ENCODE results near the gene YBX3. TPM values are rescaled to one million over a fixed set of nuclear protein-coding genes. Genes with fewer than 3 reads are reported as not detected.
A peak's percentile ranks its signal among the peaks of the same experiment; 100 is the strongest.

The YBX3 gene
- total and polyA plus RNA-seq, 5 donors from 2014 or later = 2.3 to 12.2 (median 3.5) TPM

GRCh38 chr12:10715491-10715890 lies 7.6 kb downstream of the YBX3 start:
- Histone ChIP-seq H3K9me3 (ENCODE audit: control insufficient read depth in 2 of 2, low read length in 2 of 2) (no peaks in the 10 kb centered on the region), H3K27me3 (ENCODE audit: control insufficient read depth, insufficient read depth, low read length) (peaks cover 13% of the 10 kb centered on the region), H3K27ac (ENCODE audit: insufficient read depth, low read length, poor library complexity, severe bottlenecking) (no peak overlapping the region), H3K4me3 (ENCODE audit: low read depth, low read length) (no peak overlapping the region), H3K4me1 (ENCODE audit: control insufficient read depth, insufficient read depth, low read length, poor library complexity, severe bottlenecking) (no peaks in the 10 kb centered on the region), H3K36me3 (ENCODE audit: control insufficient read depth, insufficient read depth, low read length) (no peaks in the 10 kb centered on the region)
- H3K4me1 Mint-ChIP-seq = peaks cover 0 to 13% (median 6%) of the 10 kb centered on the region in 4 donors
- H3K4me3 Mint-ChIP-seq = peak overlapping the region in 2 of 4 donors; percentile 39 to 53
- ATAC-seq (ENCODE audit: low read depth in 2 of 2) (no peak), DNase-seq (peak in 1 of 3 donors; percentile 35)
- peaks cover 48% of the 10 kb centered on the region for H3K27me3 Mint-ChIP-seq
- peaks cover 0 to 1% (median 0%) of the 10 kb centered on the region in 7 donors for H3K9me3 Mint-ChIP-seq
- H3K27ac Mint-ChIP-seq = no peak overlapping the region
- H3K36me3 Mint-ChIP-seq = no peaks in the 10 kb centered on the region

DNA sequence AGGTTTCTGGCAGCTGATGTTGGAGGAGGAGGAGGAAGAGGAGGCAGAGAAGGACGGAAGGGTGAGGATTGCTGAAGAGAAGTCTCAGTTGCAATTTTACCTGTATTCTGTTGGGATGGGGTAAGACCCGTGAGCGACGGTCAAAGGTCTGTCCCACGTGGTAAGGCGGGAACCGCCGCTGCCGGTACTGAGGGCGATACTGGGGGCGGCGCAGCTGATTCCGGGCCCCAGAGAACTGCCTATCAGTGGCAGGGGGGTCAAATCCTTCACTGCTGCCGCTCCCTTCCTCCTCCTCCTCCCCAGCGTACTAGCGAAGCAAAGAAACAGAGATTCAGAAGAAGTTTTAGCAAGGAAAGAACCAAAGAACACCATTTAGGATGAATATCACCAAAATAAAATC lies 13.3 kb downstream of the YBX3 start:
- no peak overlapping the region for H3K27ac Mint-ChIP-seq
- H3K27me3 Mint-ChIP-seq = peaks cover 25% of the 10 kb centered on the region
- peaks cover 0 to 3% (median 0%) of the 10 kb centered on the region in 7 donors for H3K9me3 Mint-ChIP-seq
- no peaks in the 10 kb centered on the region for H3K36me3 Mint-ChIP-seq
- H3K27ac ChIP-seq (ENCODE audit: insufficient read depth, low read length, poor library complexity, severe bottlenecking) = no peak overlapping the region
- H3K4me1 ChIP-seq (ENCODE audit: control insufficient read depth, insufficient read depth, low read length, poor library complexity, severe bottlenecking) = no peaks in the 10 kb centered on the region
- no peaks in the 10 kb centered on the region for H3K36me3 ChIP-seq (ENCODE audit: control insufficient read depth, insufficient read depth, low read length)
- H3K4me3 Mint-ChIP-seq = no peak overlapping the region
- no peak overlapping the region for H3K4me3 ChIP-seq (ENCODE audit: low read depth, low read length)
- ATAC-seq (ENCODE audit: low read depth in 2 of 2) (no peak), DNase-seq (no peak)
- peaks cover 2% of the 10 kb centered on the region for H3K27me3 ChIP-seq (ENCODE audit: control insufficient read depth, insufficient read depth, low read length)
- H3K4me1 Mint-ChIP-seq = peaks cover 0 to under 1% (median 0%) of the 10 kb centered on the region in 4 donors
- no peaks in the 10 kb centered on the region for H3K9me3 ChIP-seq (ENCODE audit: control insufficient read depth in 2 of 2, low read length in 2 of 2)

- Mint-ChIP-seq H3K4me3 (no peak overlapping the region), H3K36me3 (no peaks in the 10 kb centered on the region), H3K27me3 (peaks cover 21% of the 10 kb centered on the region), H3K9me3 (peaks cover 0 to 3% (median 0%) of the 10 kb centered on the region in 7 donors), H3K4me1 (peaks cover 0 to 5% (median 0%) of the 10 kb centered on the region in 4 donors), H3K27ac (no peak overlapping the region)
- Histone ChIP-seq H3K4me1 (ENCODE audit: control insufficient read depth, insufficient read depth, low read length, poor library complexity, severe bottlenecking) (no peaks in the 10 kb centered on the region), H3K4me3 (ENCODE audit: low read depth, low read length) (no peak overlapping the region), H3K27ac (ENCODE audit: insufficient read depth, low read length, poor library complexity, severe bottlenecking) (no peak overlapping the region), H3K27me3 (ENCODE audit: control insufficient read depth, insufficient read depth, low read length) (peaks cover 2% of the 10 kb centered on the region), H3K9me3 (ENCODE audit: control insufficient read depth in 2 of 2, low read length in 2 of 2) (no peaks in the 10 kb centered on the region), H3K36me3 (ENCODE audit: control insufficient read depth, insufficient read depth, low read length) (no peaks in the 10 kb centered on the region)
- no peak for ATAC-seq (ENCODE audit: low read depth in 2 of 2)
- no peak for DNase-seq
Measured at GRCh38 chr12:10708862-10709261, 14.3 kb downstream of the YBX3 start.

DNA sequence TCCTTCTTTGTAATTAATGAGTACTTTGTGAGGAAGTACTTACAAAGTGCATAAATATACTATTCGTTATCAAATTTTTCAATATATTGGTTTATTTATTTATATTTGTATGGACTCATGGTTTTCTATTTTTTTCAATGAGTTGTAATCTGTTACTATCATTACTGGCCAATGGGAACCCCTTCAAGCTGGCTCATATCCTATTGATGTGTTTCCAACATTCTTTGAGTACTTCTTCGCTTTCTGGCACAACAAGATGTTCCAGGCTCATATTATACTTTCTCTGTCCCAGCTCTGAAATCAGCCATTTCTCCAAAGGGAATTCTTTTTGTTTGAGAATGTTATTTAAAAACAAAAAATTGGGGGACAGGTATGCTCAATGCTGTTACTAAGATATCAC lies 17.5 kb downstream of the YBX3 start:
- H3K27ac ChIP-seq (ENCODE audit: insufficient read depth, low read length, poor library complexity, severe bottlenecking) = no peak overlapping the region
- DNase-seq (no peak), ATAC-seq (ENCODE audit: low read depth in 2 of 2) (no peak)
- no peaks in the 10 kb centered on the region for H3K9me3 ChIP-seq (ENCODE audit: control insufficient read depth in 2 of 2, low read length in 2 of 2)
- no peaks in the 10 kb centered on the region for H3K36me3 Mint-ChIP-seq
- H3K4me3 Mint-ChIP-seq = no peak overlapping the region
- H3K27me3 Mint-ChIP-seq = peaks cover 15% of the 10 kb centered on the region
- peaks cover 5 to 13% (median 8%) of the 10 kb centered on the region in 4 donors for H3K4me1 Mint-ChIP-seq
- H3K4me1 ChIP-seq (ENCODE audit: control insufficient read depth, insufficient read depth, low read length, poor library complexity, severe bottlenecking) = no peaks in the 10 kb centered on the region
- no peak overlapping the region for H3K27ac Mint-ChIP-seq
- no peaks in the 10 kb centered on the region for H3K27me3 ChIP-seq (ENCODE audit: control insufficient read depth, insufficient read depth, low read length)
- H3K4me3 ChIP-seq (ENCODE audit: low read depth, low read length) = no peak overlapping the region
- no peaks in the 10 kb centered on the region for H3K36me3 ChIP-seq (ENCODE audit: control insufficient read depth, insufficient read depth, low read length)
- H3K9me3 Mint-ChIP-seq = peaks cover 0 to 3% (median 0%) of the 10 kb centered on the region in 7 donors

GRCh38 chr12:10701843-10702242 lies 21.3 kb downstream of the YBX3 start:
- ATAC-seq (ENCODE audit: low read depth in 2 of 2) = no peak
- Histone ChIP-seq H3K27ac (ENCODE audit: insufficient read depth, low read length, poor library complexity, severe bottlenecking) (no peak overlapping the region), H3K9me3 (ENCODE audit: control insufficient read depth in 2 of 2, low read length in 2 of 2) (no peaks in the 10 kb centered on the region), H3K4me3 (ENCODE audit: low read depth, low read length) (no peak overlapping the region), H3K4me1 (ENCODE audit: control insufficient read depth, insufficient read depth, low read length, poor library complexity, severe bottlenecking) (no peaks in the 10 kb centered on the region), H3K36me3 (ENCODE audit: control insufficient read depth, insufficient read depth, low read length) (no peaks in the 10 kb centered on the region), H3K27me3 (ENCODE audit: control insufficient read depth, insufficient read depth, low read length) (no peaks in the 10 kb centered on the region)
- Mint-ChIP-seq H3K9me3 (no peaks in the 10 kb centered on the region), H3K36me3 (no peaks in the 10 kb centered on the region), H3K27me3 (no peaks in the 10 kb centered on the region), H3K4me1 (peaks cover 5 to 15% (median 9%) of the 10 kb centered on the region in 4 donors), H3K27ac (peak overlapping the region in 2 of 3 donors; percentile 56 to 62), H3K4me3 (no peak overlapping the region)
- DNase-seq = no peak

GRCh38 chr12:10701131-10701681 lies 21.9 kb downstream of the YBX3 start:
- Histone ChIP-seq H3K9me3 (ENCODE audit: control insufficient read depth in 2 of 2, low read length in 2 of 2) (no peaks in the 10 kb centered on the region), H3K36me3 (ENCODE audit: control insufficient read depth, insufficient read depth, low read length) (no peaks in the 10 kb centered on the region), H3K27ac (ENCODE audit: insufficient read depth, low read length, poor library complexity, severe bottlenecking) (no peak overlapping the region), H3K27me3 (ENCODE audit: control insufficient read depth, insufficient read depth, low read length) (no peaks in the 10 kb centered on the region), H3K4me1 (ENCODE audit: control insufficient read depth, insufficient read depth, low read length, poor library complexity, severe bottlenecking) (no peaks in the 10 kb centered on the region), H3K4me3 (ENCODE audit: low read depth, low read length) (peak overlapping the region; percentile 33)
- Mint-ChIP-seq H3K27me3 (no peaks in the 10 kb centered on the region), H3K27ac (peak overlapping the region; percentile 56 to 79 (median 62)), H3K4me3 (peak overlapping the region in 3 of 4 donors; percentile 38 to 70 (median 66)), H3K36me3 (no peaks in the 10 kb centered on the region), H3K9me3 (peaks cover 0 to 2% (median 0%) of the 10 kb centered on the region in 7 donors), H3K4me1 (peaks cover 5 to 15% (median 9%) of the 10 kb centered on the region in 4 donors)
- no peak for ATAC-seq (ENCODE audit: low read depth in 2 of 2)
- DNase-seq = peak in 1 of 3 donors; percentile 53

DNA sequence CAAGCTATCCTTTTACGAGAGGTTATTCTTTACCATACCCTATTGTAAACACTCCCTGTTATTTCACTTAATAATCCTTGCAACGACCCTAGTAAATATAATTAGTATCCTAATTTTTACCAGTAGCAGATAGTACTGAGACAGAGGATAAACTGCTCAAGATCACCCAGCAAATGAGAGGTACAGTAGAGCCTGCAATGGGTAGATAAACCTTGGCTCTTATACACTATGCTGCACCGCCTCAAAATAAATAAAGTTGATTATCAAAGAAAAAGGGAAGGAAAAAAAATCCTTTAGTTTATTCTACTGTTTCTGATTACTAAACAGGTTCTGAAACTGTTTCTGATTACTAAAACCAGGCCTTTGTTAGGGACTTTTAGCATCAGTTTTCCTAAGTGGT lies 22.5 kb downstream of the YBX3 start:
- Mint-ChIP-seq H3K4me1 (peaks cover 5 to 15% (median 9%) of the 10 kb centered on the region in 4 donors), H3K9me3 (peaks cover 0 to 2% (median 0%) of the 10 kb centered on the region in 7 donors), H3K27me3 (no peaks in the 10 kb centered on the region), H3K4me3 (no peak overlapping the region), H3K27ac (peak overlapping the region in 1 of 3 donors; percentile 56), H3K36me3 (no peaks in the 10 kb centered on the region)
- Histone ChIP-seq H3K36me3 (ENCODE audit: control insufficient read depth, insufficient read depth, low read length) (no peaks in the 10 kb centered on the region), H3K4me1 (ENCODE audit: control insufficient read depth, insufficient read depth, low read length, poor library complexity, severe bottlenecking) (no peaks in the 10 kb centered on the region), H3K27ac (ENCODE audit: insufficient read depth, low read length, poor library complexity, severe bottlenecking) (no peak overlapping the region), H3K27me3 (ENCODE audit: control insufficient read depth, insufficient read depth, low read length) (no peaks in the 10 kb centered on the region), H3K4me3 (ENCODE audit: low read depth, low read length) (no peak overlapping the region), H3K9me3 (ENCODE audit: control insufficient read depth in 2 of 2, low read length in 2 of 2) (no peaks in the 10 kb centered on the region)
- ATAC-seq (ENCODE audit: low read depth in 2 of 2) (no peak), DNase-seq (no peak)

DNA sequence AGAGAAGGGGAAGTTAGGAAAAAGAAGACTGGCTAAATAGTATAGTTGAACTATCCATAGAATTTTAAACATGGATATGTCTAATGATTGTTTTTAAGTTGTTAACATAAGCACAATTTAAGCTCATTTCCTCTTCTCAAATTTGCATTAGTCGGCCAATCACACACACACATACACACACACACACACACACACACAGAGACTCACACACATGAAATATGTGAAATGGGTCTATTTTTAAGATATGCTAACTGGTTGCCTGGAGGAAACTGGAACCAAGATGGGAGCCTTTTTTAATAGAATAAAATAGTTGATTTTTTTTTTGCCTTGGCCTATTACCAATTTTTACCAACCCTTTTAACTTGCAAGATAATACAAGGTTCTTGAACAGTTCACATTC lies 25.3 kb downstream of the YBX3 start:
- Mint-ChIP-seq H3K4me1 (peaks cover 0 to 15% (median 9%) of the 10 kb centered on the region in 4 donors), H3K27ac (no peak overlapping the region), H3K9me3 (peaks cover 0 to 2% (median 0%) of the 10 kb centered on the region in 7 donors), H3K4me3 (no peak overlapping the region), H3K36me3 (no peaks in the 10 kb centered on the region), H3K27me3 (peaks cover 11% of the 10 kb centered on the region)
- Histone ChIP-seq H3K4me1 (ENCODE audit: control insufficient read depth, insufficient read depth, low read length, poor library complexity, severe bottlenecking) (no peaks in the 10 kb centered on the region), H3K27me3 (ENCODE audit: control insufficient read depth, insufficient read depth, low read length) (no peaks in the 10 kb centered on the region), H3K36me3 (ENCODE audit: control insufficient read depth, insufficient read depth, low read length) (no peaks in the 10 kb centered on the region), H3K4me3 (ENCODE audit: low read depth, low read length) (no peak overlapping the region), H3K9me3 (ENCODE audit: control insufficient read depth in 2 of 2, low read length in 2 of 2) (no peaks in the 10 kb centered on the region), H3K27ac (ENCODE audit: insufficient read depth, low read length, poor library complexity, severe bottlenecking) (no peak overlapping the region)
- no peak for DNase-seq
- ATAC-seq (ENCODE audit: low read depth in 2 of 2) = no peak

Measured in CD4-positive, CD25-positive, alpha-beta regulatory T cell (primary cell).